Endothelial cell (in vitro differentiated cells): Measurements from ENCODE around the gene COX15. TPM values are rescaled to one million over a fixed set of nuclear protein-coding genes. Genes with fewer than 3 reads are reported as not detected.

Experiments used
- DNase-seq: peaks from one replicate; pipeline ENCODE4 v3.0.0; 2021; ENCODE audit warnings: low spot score
- H3K27ac Mint-ChIP-seq: one replicate; pipeline ENCODE4 v1.8.0; 2021; ENCODE audit warnings: mixed read lengths, inconsistent platforms; ENCODE audit not compliant: unreplicated experiment
- H3K27me3 Mint-ChIP-seq: one replicate; pipeline ENCODE4 v1.8.0; 2021; ENCODE audit warnings: mild to moderate bottlenecking, moderate library complexity, mixed read lengths, inconsistent platforms; ENCODE audit not compliant: unreplicated experiment
- H3K36me3 Mint-ChIP-seq: one replicate; pipeline ENCODE4 v1.8.0; 2021; ENCODE audit warnings: mild to moderate bottlenecking, low read depth, mixed read lengths, inconsistent platforms; ENCODE audit not compliant: unreplicated experiment
- H3K4me1 Mint-ChIP-seq: one replicate; pipeline ENCODE4 v1.8.0; 2021; ENCODE audit warnings: mild to moderate bottlenecking, mixed read lengths, inconsistent platforms; ENCODE audit not compliant: unreplicated experiment
- H3K4me3 Mint-ChIP-seq: one replicate; pipeline ENCODE4 v1.8.0; 2021; ENCODE audit warnings: mild to moderate bottlenecking, mixed read lengths, inconsistent platforms; ENCODE audit not compliant: unreplicated experiment
- H3K9me3 Mint-ChIP-seq: one replicate; pipeline ENCODE4 v1.8.0; 2021; ENCODE audit warnings: mixed read lengths, inconsistent platforms; ENCODE audit not compliant: unreplicated experiment
- CTCF ChIP-seq: fragments of 200-600 bp; sonication (generic); IDR thresholded peaks from one replicate; pipeline ENCODE4 v1.5.0; 2021; ENCODE audit warnings: antibody characterized with exemption; ENCODE audit not compliant: unreplicated experiment
- long read RNA-seq: library from polyadenylated mRNA; unstranded; transcript quantifications from one replicate; pipeline ENCODE4 v2.0.0, GENCODE V29; 2020; ENCODE audit not compliant: unreplicated experiment
- total RNA-seq: library from RNA; stranded (reverse); fragmentation: NEBNext Ultra II Directional; extraction: Animal tissue kit (Norgen Biotek cat#: 25700); gene quantifications from one replicate; pipeline ENCODE4 v1.2.1, GENCODE V29; 2021; ENCODE audit not compliant: unreplicated experiment

Gene COX15
- 34.5 TPM for total RNA-seq
- long read RNA-seq, transcript COX15-201 (9 exons, 2,356 nt), result major isoform, 10 of 12 reads
- long read RNA-seq, partial matches to known transcripts, result 0 of 12 reads
- long read RNA-seq, other reads (novel, unspliced or antisense), result 2 of 12 reads

DNA sequence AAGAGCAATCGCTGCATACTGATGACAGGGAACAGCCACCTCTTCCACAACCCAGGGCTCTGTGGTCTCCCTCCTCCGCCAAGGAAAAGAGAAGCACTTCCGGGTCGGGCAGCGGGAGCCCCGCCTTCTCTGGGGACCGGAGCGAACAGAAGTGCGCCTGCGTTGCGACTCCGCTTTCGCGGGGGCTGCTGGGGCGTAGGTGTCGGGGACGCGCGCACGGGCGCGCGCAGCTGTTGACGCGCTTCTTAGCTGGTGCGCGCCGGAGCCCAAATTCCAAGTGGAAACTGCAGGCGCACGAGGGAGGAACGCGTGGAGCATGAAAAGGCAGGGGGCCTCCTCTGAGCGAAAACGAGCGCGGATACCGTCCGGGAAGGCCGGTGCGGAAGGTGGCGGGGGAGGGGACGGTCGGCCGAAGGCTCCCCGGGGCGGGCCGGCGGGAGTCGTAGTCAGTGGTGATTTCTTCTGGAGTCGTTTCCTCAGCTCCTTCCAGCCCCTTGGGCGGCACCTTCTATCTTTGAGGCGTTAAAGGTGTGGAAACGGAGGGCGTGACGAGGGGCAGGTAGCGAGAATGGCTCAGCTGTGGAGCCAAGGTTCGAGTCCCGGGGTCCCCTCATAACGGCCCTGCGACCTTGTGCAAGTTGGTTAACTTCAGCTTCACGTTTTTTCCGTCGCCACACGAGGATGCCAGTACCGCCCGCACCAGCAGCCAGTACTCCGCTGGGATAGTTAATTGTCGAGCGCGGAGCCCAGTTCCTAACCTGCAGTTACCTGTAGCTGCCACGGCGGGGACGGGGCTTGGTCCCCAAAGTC, at the start of gene COX15, which contains the start of gene CUTC:
TSS of gene COX15 (minus strand) at position 95 of the 810 bp plus-strand sequence. CDS start at position 17, 78 bp downstream.
TSS of gene CUTC (plus strand) at position 202 of the 810 bp plus-strand sequence. CDS start at position 317, 115 bp downstream.
- DNase-seq, result peak; percentile 95
- Mint-ChIP-seq H3K4me3 (peak within 1 kb of the TSS; percentile 97), H3K4me1 (peaks cover 9% of the 10 kb centered on the region), H3K27ac (peak within 1 kb of the TSS; percentile 94), H3K36me3 (peaks cover 15% of the 10 kb centered on the region), H3K27me3 (peaks cover 5% of the 10 kb centered on the region), H3K9me3 (no peaks in the 10 kb centered on the region)
- peak; percentile 39 for TF ChIP-seq CTCF

DNA sequence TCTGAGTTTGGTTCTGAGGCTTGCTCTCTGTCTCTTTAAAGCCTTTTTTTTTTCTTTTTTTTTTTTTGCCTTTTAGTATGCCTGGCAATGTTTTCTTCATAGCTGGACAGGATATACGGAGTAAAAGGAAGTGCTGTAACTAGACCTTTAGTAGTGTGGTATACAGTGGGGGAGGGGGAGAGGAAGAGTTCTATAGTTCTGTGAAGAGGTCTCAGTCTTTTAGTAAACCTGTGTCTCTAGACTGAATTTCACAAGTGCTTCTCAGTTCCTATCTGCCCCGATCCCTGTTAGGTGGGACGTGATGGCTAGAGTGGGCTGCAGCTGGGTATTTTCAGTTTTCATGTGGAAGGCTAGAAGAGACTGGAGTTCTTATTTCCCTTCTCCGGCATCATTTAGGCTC, 47.4 kb upstream of the COX15 start:
- Mint-ChIP-seq H3K4me1 (peaks cover 42% of the 10 kb centered on the region), H3K36me3 (no peaks in the 10 kb centered on the region), H3K27me3 (peaks cover 3% of the 10 kb centered on the region), H3K27ac (peak overlapping the region; percentile 99), H3K9me3 (no peaks in the 10 kb centered on the region), H3K4me3 (peak overlapping the region; percentile 50)
- peak; percentile 15 for DNase-seq
- TF ChIP-seq CTCF, result no peak

- Mint-ChIP-seq H3K9me3 (no peaks in the 10 kb centered on the region), H3K4me1 (peaks cover 42% of the 10 kb centered on the region), H3K4me3 (no peak overlapping the region), H3K36me3 (no peaks in the 10 kb centered on the region), H3K27ac (peak overlapping the region; percentile 99), H3K27me3 (peaks cover 1% of the 10 kb centered on the region)
- no peak for TF ChIP-seq CTCF
- DNase-seq, result no peak
Measured at GRCh38 chr10:99777918-99778714, 46.2 kb upstream of the COX15 start.

GRCh38 chr10:99775850-99776249, 43.9 kb upstream of the COX15 start:
- Mint-ChIP-seq H3K4me3 (no peak overlapping the region), H3K4me1 (peaks cover 38% of the 10 kb centered on the region), H3K27ac (no peak overlapping the region), H3K27me3 (no peaks in the 10 kb centered on the region), H3K9me3 (no peaks in the 10 kb centered on the region), H3K36me3 (no peaks in the 10 kb centered on the region)
- no peak for DNase-seq
- no peak for TF ChIP-seq CTCF
